B cell (primary cell): ENCODE results near the gene KLHL10. TPM values are rescaled to one million over a fixed set of nuclear protein-coding genes. Genes with fewer than 3 reads are reported as not detected.

Experiments used
- ATAC-seq: fragments of 200-7000 bp; cut with Tn5 transposase; one replicate; pipeline ENCODE4 v1.10.0; 2021; ENCODE audit warnings: low read depth, mild to moderate bottlenecking, moderate number of reproducible peaks, moderate library complexity
- CTCF ChIA-PET: fragments of 350-600 bp; sonication (Branson Sonifier 250); formaldehyde crosslinking; loops from one replicate; lab custom pipeline; 2021; ENCODE audit warnings: antibody characterized with exemption, inconsistent platforms; lab: Charles Lee
- POLR2A ChIA-PET: fragments of 350-600 bp; sonication (Branson Sonifier 250); formaldehyde crosslinking; loops from one replicate; lab custom pipeline; 2021; ENCODE audit warnings: antibody characterized with exemption; lab: Charles Lee
- DNase-seq: peaks from one replicate; pipeline ENCODE4 v3.0.0; 2013
- H2AFZ ChIP-seq: 2 replicates; pipeline ENCODE4 v1.6.1; 2012; ENCODE audit warnings: mild to moderate bottlenecking, low read depth, low read length; ENCODE audit not compliant: insufficient read depth, poor library complexity, severe bottlenecking
- H3K27ac ChIP-seq, 2 donors: 1 replicate in 1 of 2; 2 replicates in 1 of 2; pipeline ENCODE4 v1.5.1; 2012 to 2013; ENCODE audit warnings: low read length in 2 of 2, mild to moderate bottlenecking in 2 of 2, moderate library complexity in 1 of 2
- H3K27me3 ChIP-seq, 4 experiments: fragments of 200-600 bp in 1 of 4; sonication (generic) in 1 of 4; replicated peaks in 1 of 4; 1 replicate in 2 of 4; 2 replicates in 2 of 4; pipeline versions ENCODE4 v1.6.1 to v1.7.0; 2013 to 2016; ENCODE audit warnings: low read length in 3 of 4, mild to moderate bottlenecking in 2 of 4, mixed read lengths in 1 of 4, moderate library complexity in 1 of 4; ENCODE audit not compliant: insufficient read depth in 4 of 4, control insufficient read depth in 3 of 4; ENCODE audit errors: control extremely low read depth in 1 of 4
- H3K36me3 ChIP-seq, 2 experiments: replicated peaks in 1 of 2; 1 replicate in 1 of 2; 2 replicates in 1 of 2; pipeline versions ENCODE4 v1.6.1 to v1.7.1; 2013; ENCODE audit warnings: low read length in 1 of 2; ENCODE audit not compliant: insufficient read depth in 2 of 2, control insufficient read depth in 1 of 2; ENCODE audit errors: control extremely low read depth in 1 of 2, extremely low read depth in 1 of 2
- H3K4me1 ChIP-seq, 2 donors: fragments of 200-600 bp in 1 of 2; sonication (generic) in 1 of 2; 1 replicate in 1 of 2; 2 replicates in 1 of 2; pipeline versions ENCODE4 v1.5.1 to v1.6.1; 2013 to 2017; ENCODE audit warnings: low read length in 2 of 2; ENCODE audit not compliant: control insufficient read depth in 2 of 2, insufficient read depth in 2 of 2
- H3K4me2 ChIP-seq: replicated peaks from 2 replicates; pipeline ENCODE3; 2012; ENCODE audit warnings: mild to moderate bottlenecking, low read depth, low read length; ENCODE audit not compliant: poor library complexity, severe bottlenecking
- H3K4me3 ChIP-seq, 5 experiments: fragments of 200-600 bp in 1 of 5; sonication (generic) in 1 of 5; 1 replicate in 3 of 5; 2 replicates in 2 of 5; pipeline versions ENCODE4 v1.5.1 to v1.7.0; 2011 to 2016; ENCODE audit warnings: low read length in 4 of 5, mild to moderate bottlenecking in 4 of 5, low read depth in 2 of 5, control low read depth in 1 of 5, moderate library complexity in 1 of 5; ENCODE audit not compliant: insufficient read depth in 1 of 5; ENCODE audit errors: control extremely low read depth in 1 of 5, extremely low read depth in 1 of 5
- H3K79me2 ChIP-seq: fragments of 200-600 bp; sonication (generic); one replicate; pipeline ENCODE4 v1.6.0; 2016; ENCODE audit warnings: low read length; ENCODE audit not compliant: control insufficient read depth, insufficient read depth
- H3K9ac ChIP-seq: fragments of 200-600 bp; sonication (generic); 2 replicates; pipeline ENCODE4 v1.6.1; 2017; ENCODE audit warnings: mild to moderate bottlenecking, low read length, moderate library complexity
- H3K9me3 ChIP-seq, 3 donors: one replicate each; pipeline versions ENCODE4 v1.6.1 to v1.7.1; 2013; ENCODE audit warnings: low read length in 2 of 3; ENCODE audit not compliant: control insufficient read depth in 2 of 3, insufficient read depth in 1 of 3; ENCODE audit errors: control extremely low read depth in 1 of 3
- H4K20me1 ChIP-seq: 2 replicates; pipeline ENCODE4 v1.6.0; 2012; ENCODE audit warnings: mild to moderate bottlenecking, low read length; ENCODE audit not compliant: insufficient read depth, control insufficient read depth, poor library complexity, severe bottlenecking
- H3K27ac Mint-ChIP-seq: one replicate; pipeline ENCODE4 v1.8.0; 2021; ENCODE audit warnings: mixed read lengths
- H3K27me3 Mint-ChIP-seq: one replicate; pipeline ENCODE4 v1.8.0; 2021; ENCODE audit warnings: mixed read lengths
- H3K4me1 Mint-ChIP-seq: one replicate; pipeline ENCODE4 v1.8.0; 2021; ENCODE audit warnings: mixed read lengths
- H3K4me3 Mint-ChIP-seq: one replicate; pipeline ENCODE4 v1.8.0; 2021; ENCODE audit warnings: mixed read lengths
- H3K9me3 Mint-ChIP-seq: one replicate; pipeline ENCODE4 v1.8.0; 2022; ENCODE audit warnings: mixed read lengths; ENCODE audit not compliant: insufficient read depth
- CTCF ChIP-seq: fragments of 200-600 bp; IDR thresholded peaks from one replicate; pipeline ENCODE4 v1.8.0; 2022; ENCODE audit warnings: antibody characterized with exemption, mild to moderate bottlenecking
- EZH2 ChIP-seq: IDR thresholded peaks from 2 replicates; pipeline ENCODE4 v1.6.1; 2012; ENCODE audit warnings: borderline replicate concordance, low read depth, mild to moderate bottlenecking, moderate library complexity, low read length; ENCODE audit not compliant: insufficient read depth, poor library complexity, severe bottlenecking
- WGBS: methylation state at CpG from one replicate; pipeline ENCODE4 v1.1.5; 2013; ENCODE audit warnings: missing lambda C conversion rate; ENCODE audit not compliant: insufficient coverage; 5-methylcytosine and 5-hydroxymethylcytosine counted together
- intact Hi-C: fragments of 100-400 bp; cut with micrococcal nuclease; formaldehyde crosslinking; loops from one replicate; pipeline ENCODE4 v1.10.0; 2022
- polyA plus RNA-seq: library from polyadenylated mRNA; depleted of rRNA; stranded (reverse); fragments of >200 nt; gene quantifications from 2 replicates; pipeline ENCODE4 v1.2.3, GENCODE V29; 2012
- total RNA-seq, 2 donors: library from RNA; stranded (reverse); fragments of 120-200 nt in 1 of 2; gene quantifications; 1 replicate in 1 of 2; 2 replicates in 1 of 2; pipeline versions ENCODE4 v1.2.3 to v1.2.4, GENCODE V29; 2013 to 2022

Gene KLHL10
- total and polyA plus RNA-seq, 2 donors (not counting 1 experiment from before 2014, with no cell fraction given) = 0.12 to 0.37 TPM

- Histone ChIP-seq H3K4me1 (peaks cover 12 to 14% of the 10 kb centered on the region in 2 donors), H4K20me1 (no peaks in the 10 kb centered on the region), H3K4me2 (peak overlapping the region; percentile 90), H3K9me3 (no peaks in the 10 kb centered on the region), H3K79me2 (peaks cover 7% of the 10 kb centered on the region), H3K4me3 (peak overlapping the region; percentile 21 to 80 (median 67)), H3K27ac (peak overlapping the region in 1 of 2 donors; percentile 62), H3K36me3 (peaks cover 0 to 19% of the 10 kb centered on the region in 2 experiments), H2AFZ (peak overlapping the region; percentile 97), H3K9ac (peak overlapping the region; percentile 88), H3K27me3 (peaks cover 0 to 13% (median 0%) of the 10 kb centered on the region in 4 experiments)
- ChIA-PET CTCF (interaction anchor here (1.0 to 1.1 kb wide), 3 partner anchors 29 to 98 kb away, joined by 3 to 4 read pairs (median 3); no protein-coding TSS in a partner anchor), POLR2A (interaction anchor here (0.6 to 1.1 kb wide), 3 partner anchors 30 to 1933 kb away, joined by 3 to 5 read pairs (median 4); partner anchors contain the start of genes KLHL11 and ODAD4)
- no peaks in the 10 kb centered on the region for H3K9me3 Mint-ChIP-seq
- 8% methylated on average over 7 of the region's 13 CpGs for WGBS
- H3K27ac Mint-ChIP-seq = peak overlapping the region; percentile 85
- no peak for DNase-seq
- peaks cover 13% of the 10 kb centered on the region for H3K4me1 Mint-ChIP-seq
- no peaks in the 10 kb centered on the region for H3K27me3 Mint-ChIP-seq
- TF ChIP-seq EZH2 (no peak), CTCF (no peak)
- intact Hi-C loops = loop anchor here (1.0 kb wide), 1 partner anchor 30 kb away; the partner anchor contains the start of gene KLHL11
- H3K4me3 Mint-ChIP-seq = peak overlapping the region; percentile 92
- ATAC-seq = peak; percentile 31
Observed at GRCh38 chr17:41835214-41835799, 2.3 kb upstream of the KLHL10 start.
